HepG2 (cell line): ENCODE measurements around the gene TXNRD2. TPM values are rescaled to one million over a fixed set of nuclear protein-coding genes. Genes with fewer than 3 reads are reported as not detected.
A peak's percentile ranks its signal among the peaks of the same experiment; 100 is the strongest.

Source experiments
- ATAC-seq: fragments of 200-7000 bp; cut with Tn5 transposase; 3 replicates; pipeline ENCODE4 v1.9.1; 2020; ENCODE audit warnings: mild to moderate bottlenecking, moderate library complexity
- BruUV-seq: library from RNA; stranded (reverse); fragments of 400-500 nt; replicated peaks from 2 replicates; lab custom pipeline; 2021; lab: Mats Ljungman, UMichigan
- CTCF ChIA-PET: fragments of 300-600 bp; formaldehyde crosslinking; extraction: SDS; loops from one replicate; lab custom pipeline; 2021; ENCODE audit warnings: low total read pairs, inconsistent platforms, low intra/inter-chr PET ratio; lab: Yijun Ruan, JAX
- POLR2A ChIA-PET: fragments of 350-600 bp; sonication (Branson Sonifier 250); formaldehyde crosslinking; loops from one replicate; lab custom pipeline; 2020; ENCODE audit warnings: antibody characterized with exemption, inconsistent platforms; lab: Yijun Ruan, JAX
- DNase-seq: peaks from one replicate; pipeline ENCODE4 v3.0.0-alpha.2; 2015; ENCODE audit warnings: low spot score
- FAIRE-seq: peaks from 3 replicates; lab custom pipeline; 2011; peaks lifted over from hg19 to GRCh38; lab: Jason Lieb, UNC
- H2AFZ ChIP-seq: one replicate; pipeline ENCODE4 v1.6.1; 2011; ENCODE audit warnings: low read length, inconsistent platforms
- H3K27ac ChIP-seq: fragments of 300-600 bp; 3 replicates; pipeline ENCODE4 v1.8.0; 2011; ENCODE audit warnings: mixed run types, mild to moderate bottlenecking, mixed read lengths, low read length, inconsistent platforms; ENCODE audit not compliant: insufficient read depth; ENCODE audit errors: extremely low read length
- H3K27me3 ChIP-seq, 2 experiments: fragments of 200-600 bp in 1 of 2; 2 replicates in 1 of 2; 3 replicates in 1 of 2; pipeline versions ENCODE4 v1.6.0 to v1.8.0; 2011; ENCODE audit warnings: low read length in 2 of 2, mild to moderate bottlenecking in 2 of 2, moderate library complexity in 2 of 2, inconsistent platforms in 1 of 2; ENCODE audit not compliant: insufficient read depth in 2 of 2, control insufficient read depth in 1 of 2
- H3K36me3 ChIP-seq, 2 experiments: fragments of 200-600 bp in 1 of 2; replicated peaks in 1 of 2; 2 replicates in 1 of 2; 3 replicates in 1 of 2; pipeline versions ENCODE4 v1.5.1 to v1.8.0; 2011; ENCODE audit warnings: low read length in 2 of 2, inconsistent platforms in 1 of 2; ENCODE audit not compliant: insufficient read depth in 2 of 2, control insufficient read depth in 1 of 2
- H3K4me1 ChIP-seq: 2 replicates; pipeline ENCODE4 v1.5.1; 2012; ENCODE audit warnings: low read length, inconsistent platforms; ENCODE audit not compliant: insufficient read depth
- H3K4me2 ChIP-seq: 2 replicates; pipeline ENCODE4 v1.6.0; 2011; ENCODE audit warnings: low read depth, low read length, inconsistent platforms
- H3K4me3 ChIP-seq, 3 experiments: fragments of 200-600 bp in 1 of 3; sonication (generic), shearing (Covaris generic) in 1 of 3; replicated peaks in 1 of 3; 2 replicates each; pipeline ENCODE4 v1.5.1; 2011 to 2016; ENCODE audit warnings: low read length in 3 of 3, inconsistent platforms in 2 of 3, low read depth in 2 of 3, mild to moderate bottlenecking in 2 of 3, control low read depth in 1 of 3, mixed read lengths in 1 of 3; ENCODE audit not compliant: insufficient read depth in 1 of 3
- H3K79me2 ChIP-seq: one replicate; pipeline ENCODE4 v1.6.1; 2011; ENCODE audit warnings: low read length, inconsistent platforms; ENCODE audit not compliant: insufficient read depth
- H3K9ac ChIP-seq: 2 replicates; pipeline ENCODE4 v1.6.0; 2011; ENCODE audit warnings: mild to moderate bottlenecking, low read depth, low read length, inconsistent platforms; ENCODE audit not compliant: insufficient read depth
- H3K9me3 ChIP-seq: 2 replicates; pipeline ENCODE4 v1.5.1; 2012; ENCODE audit warnings: mild to moderate bottlenecking, low read length
- H4K20me1 ChIP-seq: 2 replicates; pipeline ENCODE4 v1.6.0; 2011; ENCODE audit warnings: inconsistent platforms, mild to moderate bottlenecking, low read length, moderate library complexity; ENCODE audit not compliant: insufficient read depth
- CENPT ChIP-seq: sonication (generic); formaldehyde crosslinking; IDR thresholded peaks from 2 replicates; pipeline ENCODE4 v1.8.0; 2022; ENCODE audit warnings: low read depth, mild to moderate bottlenecking, moderate library complexity, missing genetic modification reagents
- FOXK1 ChIP-seq: sonication (generic); formaldehyde crosslinking; IDR thresholded peaks from 2 replicates; pipeline ENCODE4 v1.4.0; 2020; ENCODE audit warnings: low read depth, missing genetic modification reagents, borderline replicate concordance
- PRPF4 ChIP-seq: fragments of 200-400 bp; formaldehyde crosslinking; IDR thresholded peaks from 2 replicates; pipeline ENCODE4 v1.6.1; 2016; ENCODE audit warnings: low read length, low read depth; ENCODE audit not compliant: poor library complexity, severe bottlenecking
- ZBTB37 ChIP-seq: sonication (generic); formaldehyde crosslinking; IDR thresholded peaks from 2 replicates; pipeline ENCODE4 v1.4.0; 2020; ENCODE audit warnings: mild to moderate bottlenecking, missing genetic modification reagents
- ZFP37 ChIP-seq: sonication (generic); formaldehyde crosslinking; IDR thresholded peaks from 2 replicates; pipeline ENCODE4 v1.4.0; 2020; ENCODE audit warnings: missing genetic modification reagents, borderline replicate concordance
- ZNF674 ChIP-seq: sonication (generic); formaldehyde crosslinking; IDR thresholded peaks from 2 replicates; pipeline ENCODE4 v1.5.0; 2020; ENCODE audit warnings: low read depth, mild to moderate bottlenecking, missing genetic modification reagents
- WGBS: methylation state at CpG from one replicate; pipeline ENCODE4 v1.1.6; 2017; ENCODE audit warnings: low lambda C conversion rate; 5-methylcytosine and 5-hydroxymethylcytosine counted together
- in situ Hi-C: cut with HindIII; loops from 2 replicates; pipeline ENCODE4 v1.10.0; 2017; ENCODE audit warnings: low pct_unique_long_range_greater_than_20kb; ENCODE audit not compliant: extremely low pct_ligation_motif_present
- intact Hi-C: fragments of 100-400 bp; cut with micrococcal nuclease; formaldehyde crosslinking; loops from one replicate; pipeline ENCODE4 v1.10.0; 2022; ENCODE audit not compliant: unreplicated experiment
- polyA plus RNA-seq, 8 experiments: library from polyadenylated mRNA; depleted of rRNA in 3 of 8; stranded (reverse) in 7 of 8; unstranded in 1 of 8; fragments of >200 nt; fragmentation: Illumina TruSeq in 4 of 8; extraction: Trizol in 4 of 8; gene quantifications; 2 replicates each; pipeline versions ENCODE4 v1.2.1 to v1.2.3, GENCODE V29; 2011 to 2016; ENCODE audit warnings: low read depth in 4 of 8, missing spikeins in 1 of 8, mixed read lengths in 1 of 8; ENCODE audit not compliant: insufficient read depth in 1 of 8
- total RNA-seq, 5 experiments: library from RNA; depleted of rRNA; stranded (reverse); fragments of >200 nt; fragmentation: Illumina TruSeq; extraction: Trizol; gene quantifications; 2 replicates each; pipeline ENCODE4 v1.2.3, GENCODE V29; 2016; ENCODE audit warnings: low read depth in 1 of 5
- TF ChIP-seq, protein P1 (sequence below): sonication (generic); formaldehyde crosslinking; IDR thresholded peaks from 2 replicates; pipeline ENCODE4 v1.5.0; 2020; ENCODE audit warnings: missing genetic modification reagents, mild to moderate bottlenecking, borderline replicate concordance

TXNRD2 gene
- total and polyA plus RNA-seq, 2 of the 13 experiments (the other 11 are each of a cell fraction or from before 2014, with no cell fraction given) = 17.5 to 18.6 TPM

- no peaks in the 10 kb centered on the region for H3K27me3 ChIP-seq
- no peak overlapping the region for H2AFZ ChIP-seq
Observed at GRCh38 chr22:19841641-19842392, 99.8 kb downstream of the TXNRD2 start.

More at GRCh38 chr22:19841641-19842392, 99.8 kb downstream of the TXNRD2 start:
- WGBS = 77% methylated on average over 5 of the region's 8 CpGs
- POLR2A ChIA-PET = interaction anchor here (1.6 kb wide), 1 partner anchor 12 kb away, joined by 5 read pairs; the partner anchor contains the start of genes GNB1L and RTL10
- no peak overlapping the region for H3K9ac ChIP-seq
- no peaks in the 10 kb centered on the region for H4K20me1 ChIP-seq
- no peak overlapping the region; the same call in 1 of the 2 replicates for H3K4me2 ChIP-seq
- peak overlapping the region; percentile 62 for H3K27ac ChIP-seq
- CTCF ChIA-PET = no interaction called here
- no peaks in the 10 kb centered on the region for H3K79me2 ChIP-seq
- H3K4me3 ChIP-seq = no peak overlapping the region
- TF ChIP-seq ZNF674 (CRISPR knock-in tag) (no peak), FOXK1 (CRISPR knock-in tag) (no peak), ZFP37 (no peak), PRPF4 (no peak), ZBTB37 (CRISPR knock-in tag) (no peak), CENPT (CRISPR knock-in tag) (no peak)
- TF ChIP-seq, protein P1, sequence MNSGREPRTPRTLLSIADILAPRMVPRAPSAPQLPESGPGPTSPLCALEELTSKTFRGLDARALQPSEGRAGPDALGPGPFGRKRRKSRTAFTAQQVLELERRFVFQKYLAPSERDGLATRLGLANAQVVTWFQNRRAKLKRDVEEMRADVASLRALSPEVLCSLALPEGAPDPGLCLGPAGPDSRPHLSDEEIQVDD = no peak
- intact Hi-C loops (loop anchor here (1.0 kb wide), 1 partner anchor 18 kb away; no protein-coding TSS in a partner anchor), in situ Hi-C loops (no loop called here)
- no TSS peak for BruUV-seq
- DNase-seq (no peak), FAIRE-seq (no peak), ATAC-seq (no peak)
- peaks cover 28% of the 10 kb centered on the region for H3K4me1 ChIP-seq
- no peaks in the 10 kb centered on the region for H3K9me3 ChIP-seq
- H3K36me3 ChIP-seq = no peaks in the 10 kb centered on the region
